ENCODE data around the gene NFYA. TPM values are rescaled to one million over a fixed set of nuclear protein-coding genes. Genes with fewer than 3 reads are reported as not detected.

NFYA gene
- total and polyA plus RNA-seq, 4 donors, result 5.9 to 38.0 (median 16.7) TPM

DNA sequence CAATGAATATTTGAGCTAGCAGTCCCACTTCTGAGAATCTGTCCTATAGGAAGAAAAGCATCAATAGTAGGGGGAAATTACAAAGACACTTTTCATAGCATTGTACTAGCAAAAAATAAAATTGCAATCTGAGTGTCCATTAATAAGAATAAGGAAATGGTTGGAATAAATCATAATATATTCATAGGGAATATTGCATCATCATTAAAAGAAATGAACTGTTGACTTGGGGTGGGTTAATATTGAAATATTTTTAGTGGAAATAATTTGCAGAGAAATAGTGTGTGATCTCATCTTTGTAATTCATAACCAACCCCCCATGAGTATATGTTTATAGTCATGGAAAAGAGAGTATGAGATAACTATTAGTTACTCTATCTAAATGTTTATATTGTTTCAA lies 12.4 kb downstream of the NFYA start:
- Histone ChIP-seq H3K9ac (ENCODE audit: insufficient read depth in 1 of 2, low read length in 2 of 2) (no peak overlapping the region), H3K27me3 (ENCODE audit: control insufficient read depth in 3 of 3, insufficient read depth in 3 of 3, low read length in 2 of 3) (no peaks in the 10 kb centered on the region), H3K27ac (ENCODE audit: low read depth in 1 of 2, low read length in 1 of 2) (no peak overlapping the region), H3K36me3 (ENCODE audit: control insufficient read depth in 4 of 4, insufficient read depth in 4 of 4, low read length in 4 of 4) (peaks cover 13 to 35% (median 24%) of the 10 kb centered on the region in 4 donors), H3K4me1 (ENCODE audit: control insufficient read depth in 5 of 5, insufficient read depth in 5 of 5, low read length in 5 of 5) (peaks cover 0 to 3% (median 0%) of the 10 kb centered on the region in 5 donors), H3K4me3 (no peak overlapping the region), H3K9me3 (ENCODE audit: control insufficient read depth in 4 of 4, insufficient read depth in 3 of 4, low read length in 3 of 4) (no peaks in the 10 kb centered on the region)
- TF ChIP-seq, protein P1, sequence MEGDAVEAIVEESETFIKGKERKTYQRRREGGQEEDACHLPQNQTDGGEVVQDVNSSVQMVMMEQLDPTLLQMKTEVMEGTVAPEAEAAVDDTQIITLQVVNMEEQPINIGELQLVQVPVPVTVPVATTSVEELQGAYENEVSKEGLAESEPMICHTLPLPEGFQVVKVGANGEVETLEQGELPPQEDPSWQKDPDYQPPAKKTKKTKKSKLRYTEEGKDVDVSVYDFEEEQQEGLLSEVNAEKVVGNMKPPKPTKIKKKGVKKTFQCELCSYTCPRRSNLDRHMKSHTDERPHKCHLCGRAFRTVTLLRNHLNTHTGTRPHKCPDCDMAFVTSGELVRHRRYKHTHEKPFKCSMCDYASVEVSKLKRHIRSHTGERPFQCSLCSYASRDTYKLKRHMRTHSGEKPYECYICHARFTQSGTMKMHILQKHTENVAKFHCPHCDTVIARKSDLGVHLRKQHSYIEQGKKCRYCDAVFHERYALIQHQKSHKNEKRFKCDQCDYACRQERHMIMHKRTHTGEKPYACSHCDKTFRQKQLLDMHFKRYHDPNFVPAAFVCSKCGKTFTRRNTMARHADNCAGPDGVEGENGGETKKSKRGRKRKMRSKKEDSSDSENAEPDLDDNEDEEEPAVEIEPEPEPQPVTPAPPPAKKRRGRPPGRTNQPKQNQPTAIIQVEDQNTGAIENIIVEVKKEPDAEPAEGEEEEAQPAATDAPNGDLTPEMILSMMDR (IDR thresholded peaks at IDR 0.05; ENCODE audit: control extremely low read depth, extremely low read depth), result no peak
- ATAC-seq (ENCODE audit: insufficient read depth, low FRiP score), result no peak
- DNase-seq, result no peak

DNA sequence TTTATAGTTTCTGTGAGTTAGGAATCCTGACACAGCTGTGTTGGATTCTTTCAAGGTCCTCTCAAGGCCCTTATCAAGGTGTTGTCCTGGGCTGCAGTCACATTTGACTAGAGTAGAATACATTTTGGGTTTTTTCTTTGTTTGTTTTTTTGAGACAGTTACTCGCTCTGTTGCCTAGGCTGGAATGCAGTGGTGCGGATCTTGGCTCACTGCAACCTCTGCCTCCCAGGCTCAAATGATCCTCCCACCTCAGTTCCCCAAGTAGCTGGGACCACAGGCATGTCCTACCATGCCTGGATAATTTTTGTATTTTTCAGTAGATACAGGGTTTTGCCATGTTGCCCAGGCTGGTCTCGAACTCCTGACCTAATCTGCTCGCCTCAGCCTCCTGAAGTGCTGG lies 15.7 kb downstream of the NFYA start:
- Histone ChIP-seq H3K27ac (ENCODE audit: low read depth in 1 of 2, low read length in 1 of 2) (no peak overlapping the region), H3K27me3 (ENCODE audit: control insufficient read depth in 3 of 3, insufficient read depth in 3 of 3, low read length in 2 of 3) (no peaks in the 10 kb centered on the region), H3K4me1 (ENCODE audit: control insufficient read depth in 5 of 5, insufficient read depth in 5 of 5, low read length in 5 of 5) (peaks cover 0 to 2% (median 0%) of the 10 kb centered on the region in 5 donors), H3K36me3 (ENCODE audit: control insufficient read depth in 4 of 4, insufficient read depth in 4 of 4, low read length in 4 of 4) (peaks cover 17 to 54% (median 33%) of the 10 kb centered on the region in 4 donors), H3K4me3 (no peak overlapping the region), H3K9me3 (ENCODE audit: control insufficient read depth in 4 of 4, insufficient read depth in 3 of 4, low read length in 3 of 4) (no peaks in the 10 kb centered on the region), H3K9ac (ENCODE audit: insufficient read depth in 1 of 2, low read length in 2 of 2) (no peak overlapping the region)
- no peak for ATAC-seq (ENCODE audit: insufficient read depth, low FRiP score)
- no peak for DNase-seq
- TF ChIP-seq, protein P1 (IDR thresholded peaks at IDR 0.05; ENCODE audit: control extremely low read depth, extremely low read depth), result no peak
- 96 to 98% methylated on average over 4 of the region's 4 CpGs for WGBS, 2 donors

DNA sequence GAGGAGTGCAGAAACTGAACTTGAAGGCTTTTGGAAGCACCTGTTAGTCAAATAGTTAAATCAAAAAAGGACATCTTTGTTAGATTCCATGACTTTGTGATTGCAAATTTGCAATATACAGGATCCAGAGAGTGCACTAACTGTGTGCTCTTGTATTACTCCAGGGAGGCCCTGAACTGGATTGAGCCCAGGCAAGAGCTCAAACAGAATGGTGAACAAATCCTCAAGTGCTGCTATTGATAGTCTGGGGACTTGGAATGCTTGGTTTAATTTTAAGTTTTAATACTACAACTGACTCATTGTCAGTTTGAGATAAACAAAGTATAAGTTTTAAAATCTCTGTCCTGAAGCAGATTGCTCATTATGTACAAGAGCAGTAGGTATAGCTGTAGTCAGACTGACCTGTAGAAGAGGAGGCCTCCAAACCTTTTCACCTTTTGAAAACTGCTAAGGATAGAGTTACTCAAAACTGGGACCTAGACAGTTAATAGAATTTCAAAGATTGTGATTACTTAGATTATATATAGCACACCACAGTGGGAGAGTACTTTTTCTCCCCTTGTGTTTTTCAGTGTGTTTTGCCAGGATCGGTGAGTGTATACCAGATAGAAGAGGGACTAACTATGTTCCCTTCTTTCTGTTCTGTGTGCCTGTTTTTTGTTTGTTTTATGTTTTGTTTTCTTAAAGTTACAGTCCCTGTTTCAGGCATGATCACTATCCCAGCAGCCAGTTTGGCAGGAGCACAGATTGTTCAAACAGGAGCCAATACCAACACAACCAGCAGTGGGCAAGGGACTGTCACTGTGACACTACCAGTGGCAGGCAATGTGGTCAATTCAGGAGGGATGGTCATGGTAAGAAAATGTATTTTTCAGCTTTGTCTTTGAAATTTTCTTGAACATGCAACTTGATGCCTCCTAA lies 18.3 kb downstream of the NFYA start:
- H3K36me3 ChIP-seq (ENCODE audit: control insufficient read depth in 4 of 4, insufficient read depth in 4 of 4, low read length in 4 of 4), result peaks cover 27 to 62% (median 36%) of the 10 kb centered on the region in 4 donors
- no peak for ATAC-seq (ENCODE audit: insufficient read depth, low FRiP score)

More for the DNA sequence above, 18.3 kb downstream of the NFYA start:
- Histone ChIP-seq H3K9me3 (ENCODE audit: control insufficient read depth in 4 of 4, insufficient read depth in 3 of 4, low read length in 3 of 4) (no peaks in the 10 kb centered on the region), H3K27ac (ENCODE audit: low read depth in 1 of 2, low read length in 1 of 2) (no peak overlapping the region), H3K27me3 (ENCODE audit: control insufficient read depth in 3 of 3, insufficient read depth in 3 of 3, low read length in 2 of 3) (no peaks in the 10 kb centered on the region), H3K4me3 (no peak overlapping the region), H3K4me1 (ENCODE audit: control insufficient read depth in 5 of 5, insufficient read depth in 5 of 5, low read length in 5 of 5) (peaks cover 0 to 2% (median 0%) of the 10 kb centered on the region in 5 donors), H3K9ac (ENCODE audit: insufficient read depth in 1 of 2, low read length in 2 of 2) (no peak overlapping the region)
- DNase-seq, result no peak
- 33 to 49% methylated on average over 1 of the region's 1 CpG for WGBS, 2 donors
- TF ChIP-seq, protein P1 (IDR thresholded peaks at IDR 0.05; ENCODE audit: control extremely low read depth, extremely low read depth), result no peak

All from lung (tissue), 12 donors.